Mesenchymal stem cell (in vitro differentiated cells and primary cell): ENCODE measurements around the gene FBXO31.

ENCODE experiments used
- DNase-seq: peaks from one replicate; pipeline ENCODE4 v3.0.0-alpha.2; 2013
- H2AFZ ChIP-seq: one replicate; pipeline ENCODE4 v1.6.1; 2013; ENCODE audit warnings: low read depth, mild to moderate bottlenecking, control low read depth, inconsistent platforms, low read length, moderate library complexity
- H2AK5ac ChIP-seq: 2 replicates; pipeline ENCODE4 v1.6.1; 2013; ENCODE audit warnings: low read length, moderate library complexity, mild to moderate bottlenecking, inconsistent platforms; ENCODE audit not compliant: severe bottlenecking
- H2BK120ac ChIP-seq: one replicate; pipeline ENCODE4 v1.6.1; 2013; ENCODE audit warnings: low read depth, mild to moderate bottlenecking, inconsistent platforms, low read length, moderate library complexity
- H2BK12ac ChIP-seq, 2 experiments: one replicate each; pipeline ENCODE4 v1.6.1; 2013; ENCODE audit warnings: inconsistent platforms in 2 of 2, low read length in 2 of 2, mild to moderate bottlenecking in 2 of 2, moderate library complexity in 2 of 2, control low read depth in 1 of 2
- H2BK15ac ChIP-seq: one replicate; pipeline ENCODE4 v1.6.1; 2013; ENCODE audit warnings: mild to moderate bottlenecking, low read depth, inconsistent platforms; ENCODE audit not compliant: poor library complexity, severe bottlenecking
- H2BK5ac ChIP-seq: 2 replicates; pipeline ENCODE4 v1.6.1; 2013; ENCODE audit warnings: low read depth, mild to moderate bottlenecking, low read length, control low read depth, inconsistent platforms; ENCODE audit not compliant: poor library complexity, severe bottlenecking
- H3K14ac ChIP-seq, 2 experiments: one replicate each; pipeline ENCODE4 v1.6.1; 2013; ENCODE audit warnings: inconsistent platforms in 2 of 2, low read length in 2 of 2, control low read depth in 1 of 2, mild to moderate bottlenecking in 1 of 2, moderate library complexity in 1 of 2
- H3K18ac ChIP-seq, 2 experiments: one replicate each; pipeline ENCODE4 v1.6.1; 2013; ENCODE audit warnings: inconsistent platforms in 2 of 2, low read length in 2 of 2, control low read depth in 1 of 2, low read depth in 1 of 2, mild to moderate bottlenecking in 1 of 2
- H3K23ac ChIP-seq, 2 experiments: one replicate each; pipeline ENCODE4 v1.6.1; 2013; ENCODE audit warnings: inconsistent platforms in 2 of 2, low read length in 2 of 2, mild to moderate bottlenecking in 2 of 2, moderate library complexity in 2 of 2, control low read depth in 1 of 2
- H3K27ac ChIP-seq: 2 replicates; pipeline ENCODE4 v1.5.1; 2013; ENCODE audit warnings: mild to moderate bottlenecking, moderate library complexity, low read length, control low read depth, inconsistent platforms; ENCODE audit not compliant: poor library complexity, severe bottlenecking
- H3K27me3 ChIP-seq, 2 experiments: 2 replicates each; pipeline versions ENCODE4 v1.6.1 to v1.7.0; 2013; ENCODE audit warnings: low read length in 2 of 2, mild to moderate bottlenecking in 2 of 2, moderate library complexity in 2 of 2, control low read depth in 1 of 2, inconsistent platforms in 1 of 2; ENCODE audit not compliant: control insufficient read depth in 1 of 2, insufficient read depth in 1 of 2
- H3K36me3 ChIP-seq, 2 experiments: 2 replicates each; pipeline versions ENCODE4 v1.6.1 to v1.7.0; 2013; ENCODE audit warnings: low read length in 2 of 2, control low read depth in 1 of 2, inconsistent platforms in 1 of 2, low read depth in 1 of 2, mild to moderate bottlenecking in 1 of 2; ENCODE audit not compliant: insufficient read depth in 2 of 2, control insufficient read depth in 1 of 2
- H3K4ac ChIP-seq, 2 experiments: one replicate each; pipeline ENCODE4 v1.6.1; 2013; ENCODE audit warnings: inconsistent platforms in 2 of 2, low read length in 2 of 2, mild to moderate bottlenecking in 2 of 2, moderate library complexity in 2 of 2, control low read depth in 1 of 2, low read depth in 1 of 2
- H3K4me1 ChIP-seq: 2 replicates; pipeline ENCODE4 v1.6.1; 2013; ENCODE audit warnings: low read depth, low read length, control low read depth; ENCODE audit not compliant: control insufficient read depth, insufficient read depth
- H3K4me2 ChIP-seq: 2 replicates; pipeline ENCODE4 v1.6.1; 2013; ENCODE audit warnings: low read length, mild to moderate bottlenecking, inconsistent platforms; ENCODE audit not compliant: poor library complexity, severe bottlenecking
- H3K4me3 ChIP-seq, 2 experiments: 2 replicates each; pipeline versions ENCODE4 v1.5.1 to v1.7.0; 2013; ENCODE audit warnings: low read length in 2 of 2, mild to moderate bottlenecking in 2 of 2, control low read depth in 1 of 2, low read depth in 1 of 2; ENCODE audit not compliant: insufficient read depth in 1 of 2
- H3K79me1 ChIP-seq: replicated peaks from 2 replicates; pipeline ENCODE4 v1.6.1; 2013; ENCODE audit warnings: mild to moderate bottlenecking, control low read depth, low read length, inconsistent platforms; ENCODE audit not compliant: poor library complexity, severe bottlenecking
- H3K9ac ChIP-seq: 2 replicates; pipeline ENCODE4 v1.7.0; 2013; ENCODE audit warnings: mild to moderate bottlenecking, low read length, moderate library complexity
- H3K9me3 ChIP-seq: 2 replicates; pipeline ENCODE4 v1.7.0; 2013; ENCODE audit warnings: mild to moderate bottlenecking, low read length; ENCODE audit not compliant: control insufficient read depth
- H4K8ac ChIP-seq: one replicate; pipeline ENCODE4 v1.6.1; 2013; ENCODE audit warnings: inconsistent platforms, mild to moderate bottlenecking, low read length, moderate library complexity
- H4K91ac ChIP-seq: one replicate; pipeline ENCODE4 v1.6.1; 2013; ENCODE audit warnings: mild to moderate bottlenecking, low read length, inconsistent platforms
- WGBS: methylation state at CpG from one replicate; pipeline ENCODE4 v1.1.7; 2013; ENCODE audit warnings: mixed read lengths; 5-methylcytosine and 5-hydroxymethylcytosine counted together

FBXO31 gene

GRCh38 chr16:87361916-87362619, 21.5 kb downstream of the FBXO31 start:
- no peak overlapping the region for H2BK15ac ChIP-seq
- no peak for DNase-seq
- H3K27ac ChIP-seq, result no peak overlapping the region
- 96% methylated on average over 7 of the region's 8 CpGs for WGBS
- no peak overlapping the region for H2BK120ac ChIP-seq
- H3K23ac ChIP-seq, result no peak overlapping the region
- no peak overlapping the region for H3K4ac ChIP-seq
- H3K27me3 ChIP-seq, result no peaks in the 10 kb centered on the region
- H3K9me3 ChIP-seq, result no peaks in the 10 kb centered on the region
- no peak overlapping the region for H2BK5ac ChIP-seq
- H4K91ac ChIP-seq, result no peak overlapping the region
- no peak overlapping the region for H2AK5ac ChIP-seq
- peaks cover 16% of the 10 kb centered on the region for H3K4me1 ChIP-seq
- no peak overlapping the region for H2AFZ ChIP-seq
- no peak overlapping the region for H4K8ac ChIP-seq
- H3K9ac ChIP-seq, result no peak overlapping the region
- peaks cover 60% of the 10 kb centered on the region for H3K79me1 ChIP-seq
- no peak overlapping the region for H3K18ac ChIP-seq
- H2BK12ac ChIP-seq, result no peak overlapping the region
- H3K4me2 ChIP-seq, result no peak overlapping the region
- no peak overlapping the region for H3K4me3 ChIP-seq
- no peak overlapping the region for H3K14ac ChIP-seq
- H3K36me3 ChIP-seq, result peaks cover 55 to 78% of the 10 kb centered on the region in 2 experiments

DNA sequence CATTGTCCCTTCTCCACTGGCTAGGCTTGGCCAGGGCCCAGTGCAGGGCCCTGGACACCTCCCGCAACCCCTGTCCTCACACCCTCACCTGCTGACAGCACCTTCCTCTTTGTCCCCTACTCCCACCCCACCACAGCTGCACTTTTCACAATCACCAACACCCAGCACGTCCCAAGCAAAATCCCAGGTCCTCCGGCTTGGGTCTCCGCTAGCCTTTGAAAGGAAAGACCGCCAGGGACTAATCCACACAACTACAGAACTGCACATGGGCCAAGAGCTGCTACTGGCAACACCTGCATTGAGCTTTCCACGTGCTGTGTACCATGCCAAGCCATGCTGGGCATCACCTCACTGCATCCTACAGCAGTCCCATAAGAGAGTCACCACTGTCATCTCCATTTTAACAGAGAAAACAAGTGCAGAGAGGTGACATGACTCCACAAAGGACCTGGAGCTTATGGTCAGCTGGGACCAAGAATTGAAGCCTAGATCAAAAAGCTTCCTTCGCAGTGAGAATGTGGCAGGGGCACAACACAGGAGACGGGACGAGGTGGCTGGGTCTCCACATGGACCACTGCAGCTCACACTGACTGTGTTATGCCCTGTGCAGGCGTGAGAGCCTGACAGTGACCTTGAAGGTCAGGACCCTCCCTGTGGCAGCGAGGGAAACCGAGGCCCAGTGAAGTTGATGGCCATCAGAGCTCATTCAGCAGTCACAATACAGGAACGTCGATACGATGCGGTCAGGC, 22.5 kb downstream of the FBXO31 start:
- 98% methylated on average over 16 of the region's 16 CpGs for WGBS

DNA sequence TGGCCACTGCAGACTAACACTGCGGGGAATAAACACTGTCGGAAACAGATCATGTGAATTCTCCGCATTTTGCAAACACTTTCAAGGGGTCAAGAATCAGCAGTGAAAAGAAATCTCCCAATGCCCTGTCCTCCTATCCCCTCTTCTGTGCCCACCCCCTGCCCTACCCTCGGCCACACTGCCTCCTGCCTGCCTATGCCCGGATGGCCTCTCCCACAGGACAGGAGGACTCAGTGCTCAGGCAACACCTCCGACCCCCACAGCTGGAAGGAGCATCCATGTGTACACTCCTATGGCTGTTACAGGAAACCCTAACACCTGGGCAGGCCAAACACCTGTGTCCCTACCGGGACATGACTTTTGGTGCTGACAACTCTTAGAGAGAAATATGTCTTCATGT, 24.5 kb downstream of the FBXO31 start:
- H3K9ac ChIP-seq, result no peak overlapping the region
- no peak overlapping the region for H3K23ac ChIP-seq
- no peak overlapping the region for H2BK120ac ChIP-seq
- no peak overlapping the region for H3K4me3 ChIP-seq
- H3K9me3 ChIP-seq, result no peaks in the 10 kb centered on the region
- no peaks in the 10 kb centered on the region for H3K27me3 ChIP-seq
- 97% methylated on average over 6 of the region's 7 CpGs for WGBS
- H3K4me1 ChIP-seq, result peaks cover 18% of the 10 kb centered on the region
- no peak overlapping the region for H3K18ac ChIP-seq
- no peak for DNase-seq
- H2BK5ac ChIP-seq, result no peak overlapping the region
- H3K36me3 ChIP-seq, result peaks cover 46 to 76% of the 10 kb centered on the region in 2 experiments
- no peak overlapping the region for H2AFZ ChIP-seq
- H3K14ac ChIP-seq, result no peak overlapping the region
- H4K91ac ChIP-seq, result no peak overlapping the region
- H3K4ac ChIP-seq, result no peak overlapping the region
- H4K8ac ChIP-seq, result no peak overlapping the region
- no peak overlapping the region for H2BK12ac ChIP-seq
- H3K27ac ChIP-seq, result no peak overlapping the region
- peaks cover 54% of the 10 kb centered on the region for H3K79me1 ChIP-seq
- no peak overlapping the region for H2AK5ac ChIP-seq
- no peak overlapping the region for H2BK15ac ChIP-seq
- no peak overlapping the region for H3K4me2 ChIP-seq

More for the DNA sequence above, 22.5 kb downstream of the FBXO31 start:
- Histone ChIP-seq H3K18ac (no peak overlapping the region), H3K23ac (no peak overlapping the region), H3K4me1 (peaks cover 19% of the 10 kb centered on the region), H2AK5ac (no peak overlapping the region), H4K8ac (no peak overlapping the region), H2AFZ (no peak overlapping the region), H3K4me2 (no peak overlapping the region), H3K9ac (no peak overlapping the region), H3K27me3 (no peaks in the 10 kb centered on the region), H2BK120ac (no peak overlapping the region), H3K79me1 (peaks cover 59% of the 10 kb centered on the region), H3K27ac (no peak overlapping the region), H3K4ac (no peak overlapping the region), H2BK15ac (no peak overlapping the region), H3K9me3 (no peaks in the 10 kb centered on the region), H4K91ac (no peak overlapping the region), H3K36me3 (peaks cover 58 to 79% of the 10 kb centered on the region in 2 experiments), H2BK12ac (no peak overlapping the region), H3K14ac (peak overlapping the region in 1 of 2 experiments; percentile 18), H2BK5ac (no peak overlapping the region), H3K4me3 (no peak overlapping the region)
- DNase-seq, result no peak

DNA sequence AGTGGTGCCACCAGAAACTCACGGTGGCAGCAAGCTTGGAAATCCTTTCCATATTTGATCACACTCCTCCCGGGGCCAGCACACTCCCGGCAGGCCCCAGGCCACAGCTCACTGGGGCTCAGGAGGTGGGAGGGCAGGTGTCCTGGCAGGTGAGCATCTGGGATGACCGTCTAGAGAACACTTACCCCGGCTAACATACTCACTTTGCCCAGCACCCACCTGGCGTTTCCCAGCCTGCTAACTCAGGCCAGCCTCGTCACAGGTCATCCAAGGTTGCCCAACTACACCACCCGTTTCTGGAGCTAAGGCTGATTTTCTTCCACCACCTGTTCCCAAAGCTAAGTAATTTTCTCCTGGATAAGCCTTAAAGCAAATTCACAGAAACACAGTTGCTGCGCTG, 24.9 kb downstream of the FBXO31 start:
- H3K79me1 ChIP-seq, result peaks cover 54% of the 10 kb centered on the region
- H3K27ac ChIP-seq, result no peak overlapping the region
- H2BK12ac ChIP-seq, result no peak overlapping the region
- H2BK120ac ChIP-seq, result no peak overlapping the region
- H4K8ac ChIP-seq, result no peak overlapping the region
- H3K14ac ChIP-seq, result no peak overlapping the region
- DNase-seq, result no peak
- H4K91ac ChIP-seq, result no peak overlapping the region
- no peak overlapping the region for H3K4me3 ChIP-seq
- H3K36me3 ChIP-seq, result peaks cover 45 to 76% of the 10 kb centered on the region in 2 experiments
- H2BK15ac ChIP-seq, result no peak overlapping the region
- H3K18ac ChIP-seq, result no peak overlapping the region
- H3K9ac ChIP-seq, result no peak overlapping the region
- H2AK5ac ChIP-seq, result no peak overlapping the region
- H3K4ac ChIP-seq, result no peak overlapping the region
- no peaks in the 10 kb centered on the region for H3K9me3 ChIP-seq
- H3K23ac ChIP-seq, result no peak overlapping the region
- H3K4me2 ChIP-seq, result no peak overlapping the region
- 96% methylated on average over 8 of the region's 9 CpGs for WGBS
- no peak overlapping the region for H2AFZ ChIP-seq
- H3K4me1 ChIP-seq, result peaks cover 15% of the 10 kb centered on the region
- H2BK5ac ChIP-seq, result no peak overlapping the region
- H3K27me3 ChIP-seq, result no peaks in the 10 kb centered on the region
